NCI-H345 treated with DMSO at 0.1 percent for 48 hours (cell line): ENCODE data around the gene PSKH1.

Source experiments
- DNase-seq: peaks from one replicate; lab custom pipeline; 2025; ENCODE audit not compliant: unreplicated experiment; lab: John Stamatoyannopoulos, UW

Gene PSKH1

GRCh38 chr16:67939507-67940445, 46.7 kb downstream of the PSKH1 start:
- DNase-seq: no peak

GRCh38 chr16:67940446-67941089, 47.5 kb downstream of the PSKH1 start:
- DNase-seq: no peak

- DNase-seq: no peak
Measured at GRCh38 chr16:67941469-67942199, 48.6 kb downstream of the PSKH1 start.

- no peak for DNase-seq
Measured at GRCh38 chr16:67942200-67942509, 49.1 kb downstream of the PSKH1 start.

GRCh38 chr16:67942510-67943255, 49.6 kb downstream of the PSKH1 start:
- no peak for DNase-seq

GRCh38 chr16:67943256-67943618, 50.2 kb downstream of the PSKH1 start:
- no peak for DNase-seq

GRCh38 chr16:67943619-67944504, 50.8 kb downstream of the PSKH1 start, which contains the start of gene LCAT:
LCAT (minus strand) TSS chr16:67944120; CDS start chr16:67944101, 19 bp downstream.
- DNase-seq: no peak

- DNase-seq: no peak
Measured at GRCh38 chr16:67944690-67945391, 51.8 kb downstream of the PSKH1 start.

- no peak for DNase-seq
Measured at GRCh38 chr16:67945392-67945933, 52.4 kb downstream of the PSKH1 start.

GRCh38 chr16:67946128-67946569, 53.1 kb downstream of the PSKH1 start:
- no peak for DNase-seq

GRCh38 chr16:67946966-67947558, 54.0 kb downstream of the PSKH1 start:
- DNase-seq: no peak

GRCh38 chr16:67948015-67948414, 55.0 kb downstream of the PSKH1 start:
- no peak for DNase-seq

GRCh38 chr16:67949645-67950044, 56.6 kb downstream of the PSKH1 start:
- no peak for DNase-seq

- DNase-seq: no peak
Measured at GRCh38 chr16:67950335-67950843, 57.3 kb downstream of the PSKH1 start.

GRCh38 chr16:67951485-67951884, 58.4 kb downstream of the PSKH1 start:
- DNase-seq: no peak

GRCh38 chr16:67953641-67954375, 60.8 kb downstream of the PSKH1 start:
- DNase-seq: no peak

GRCh38 chr16:67954421-67955196, 61.6 kb downstream of the PSKH1 start:
- DNase-seq: no peak
